KOPT-K1 (cell line): ENCODE results near the gene HOXC9.

Experiments used
- H3K27ac ChIP-seq: fragments of 200-600 bp; sonication (generic); 2 replicates; pipeline ENCODE4 v1.5.1; 2016; ENCODE audit warnings: antibody characterized with exemption, mild to moderate bottlenecking, low read depth, low read length; ENCODE audit not compliant: poor library complexity, severe bottlenecking
- H3K36me3 ChIP-seq: fragments of 200-600 bp; sonication (generic); 2 replicates; pipeline ENCODE4 v1.5.1; 2017; ENCODE audit warnings: antibody characterized with exemption, mild to moderate bottlenecking, low read length, moderate library complexity; ENCODE audit not compliant: insufficient read depth
- H3K9me3 ChIP-seq: fragments of 200-600 bp; sonication (generic); 2 replicates; pipeline ENCODE4 v1.5.1; 2017; ENCODE audit warnings: antibody characterized with exemption, low read length, mild to moderate bottlenecking; ENCODE audit not compliant: insufficient read depth, poor library complexity, severe bottlenecking

The HOXC9 gene

DNA sequence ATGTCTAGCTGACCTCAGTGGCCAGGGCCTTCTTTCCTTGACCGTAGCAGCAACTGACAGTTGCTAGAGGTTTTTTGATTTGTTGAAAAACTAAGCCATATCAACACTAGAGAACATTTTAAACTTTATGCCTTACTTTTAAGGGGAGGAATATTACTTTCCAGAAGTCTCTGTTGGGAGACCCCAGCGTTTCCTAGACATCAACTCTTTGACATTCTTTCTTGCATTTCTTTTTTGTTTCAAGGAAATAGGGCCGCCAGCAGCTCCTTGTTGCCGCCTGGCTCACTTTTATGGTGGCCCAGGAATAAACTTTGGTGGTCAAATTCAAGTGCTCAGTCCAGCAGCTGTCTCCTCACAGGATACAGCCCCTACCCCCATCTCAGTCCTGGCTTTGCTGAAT lies 29.5 kb upstream of the HOXC9 start:
- no peak overlapping the region for H3K27ac ChIP-seq

DNA sequence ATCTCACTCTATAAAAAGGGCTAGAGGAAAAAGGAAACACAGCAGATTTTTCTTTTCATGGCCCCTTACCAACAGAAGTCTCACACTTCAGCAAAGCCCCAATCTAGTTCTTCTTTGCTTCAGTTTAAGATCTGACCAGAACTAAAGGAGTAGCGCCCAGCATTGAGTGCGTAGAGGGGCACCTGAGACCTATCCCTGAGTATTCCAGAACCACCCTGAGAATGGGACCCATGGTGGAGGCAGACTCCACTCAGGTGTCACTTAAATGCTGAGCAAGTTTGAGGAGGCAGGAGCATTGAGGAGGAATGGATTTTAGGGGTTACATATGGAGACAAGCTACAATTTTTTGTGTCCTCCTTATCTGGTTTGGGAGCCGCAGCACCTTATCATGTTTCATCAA lies 28.8 kb upstream of the HOXC9 start:
- Histone ChIP-seq H3K9me3 (no peaks in the 10 kb centered on the region), H3K27ac (no peak overlapping the region), H3K36me3 (no peaks in the 10 kb centered on the region)

More for the DNA sequence above, 29.5 kb upstream of the HOXC9 start:
- Histone ChIP-seq H3K9me3 (no peaks in the 10 kb centered on the region), H3K36me3 (no peaks in the 10 kb centered on the region)

DNA sequence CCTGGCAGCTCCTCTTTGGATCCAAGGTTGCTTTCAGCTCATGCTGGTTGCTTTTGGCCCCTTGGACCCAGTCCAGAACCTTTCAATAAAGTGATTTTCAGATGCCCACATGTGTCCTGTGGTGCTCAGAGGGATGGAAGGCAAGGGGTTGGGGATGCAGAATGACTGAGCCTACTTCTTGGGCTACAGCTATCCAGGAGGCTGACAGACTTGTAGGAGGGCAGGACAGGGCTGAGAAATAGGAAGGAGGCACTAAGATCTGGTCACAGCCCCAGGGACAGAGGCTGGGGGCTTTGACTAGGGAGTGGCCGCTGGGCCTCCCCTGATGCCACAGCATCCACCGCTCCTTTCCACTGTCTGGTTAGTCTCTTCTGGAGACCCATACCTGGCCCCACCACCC lies 28.3 kb upstream of the HOXC9 start:
- H3K27ac ChIP-seq: no peak overlapping the region
- no peaks in the 10 kb centered on the region for H3K36me3 ChIP-seq
- H3K9me3 ChIP-seq: no peaks in the 10 kb centered on the region

GRCh38 chr12:53972152-53972702 lies 27.7 kb upstream of the HOXC9 start:
- Histone ChIP-seq H3K9me3 (no peaks in the 10 kb centered on the region), H3K36me3 (no peaks in the 10 kb centered on the region), H3K27ac (no peak overlapping the region)

DNA sequence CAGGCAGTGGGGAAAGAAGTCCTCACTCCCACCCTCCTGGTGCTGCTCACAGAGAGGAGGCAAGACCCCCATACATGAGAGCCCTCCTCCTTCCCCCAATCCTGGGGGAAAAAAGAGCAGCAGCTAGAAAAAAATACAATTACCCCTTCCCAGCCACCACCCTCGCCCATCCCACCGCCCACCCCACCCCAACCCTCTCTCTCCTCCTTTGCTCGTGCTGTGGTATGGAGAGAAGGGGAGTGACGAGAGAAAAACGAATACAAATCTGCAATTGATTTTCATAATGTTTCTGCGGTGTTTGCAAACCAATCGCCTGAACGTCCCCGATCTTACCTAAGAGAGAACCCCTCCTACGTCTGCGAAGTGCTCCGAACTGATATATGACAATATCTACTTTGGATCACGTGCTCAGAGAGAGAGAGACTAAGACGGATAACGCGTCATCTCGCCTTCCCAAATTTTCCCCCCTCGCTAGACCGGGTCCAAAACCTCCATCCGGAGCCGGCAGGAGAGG lies 27.2 kb upstream of the HOXC9 start, which contains the start of gene HOXC11:
Gene HOXC11 (plus strand): TSS at position 405 of the 514 bp plus-strand sequence. CDS start 116 bp downstream, outside the sequence.
- H3K9me3 ChIP-seq: no peaks in the 10 kb centered on the region
- H3K27ac ChIP-seq: no peak within 1 kb of the TSS

DNA sequence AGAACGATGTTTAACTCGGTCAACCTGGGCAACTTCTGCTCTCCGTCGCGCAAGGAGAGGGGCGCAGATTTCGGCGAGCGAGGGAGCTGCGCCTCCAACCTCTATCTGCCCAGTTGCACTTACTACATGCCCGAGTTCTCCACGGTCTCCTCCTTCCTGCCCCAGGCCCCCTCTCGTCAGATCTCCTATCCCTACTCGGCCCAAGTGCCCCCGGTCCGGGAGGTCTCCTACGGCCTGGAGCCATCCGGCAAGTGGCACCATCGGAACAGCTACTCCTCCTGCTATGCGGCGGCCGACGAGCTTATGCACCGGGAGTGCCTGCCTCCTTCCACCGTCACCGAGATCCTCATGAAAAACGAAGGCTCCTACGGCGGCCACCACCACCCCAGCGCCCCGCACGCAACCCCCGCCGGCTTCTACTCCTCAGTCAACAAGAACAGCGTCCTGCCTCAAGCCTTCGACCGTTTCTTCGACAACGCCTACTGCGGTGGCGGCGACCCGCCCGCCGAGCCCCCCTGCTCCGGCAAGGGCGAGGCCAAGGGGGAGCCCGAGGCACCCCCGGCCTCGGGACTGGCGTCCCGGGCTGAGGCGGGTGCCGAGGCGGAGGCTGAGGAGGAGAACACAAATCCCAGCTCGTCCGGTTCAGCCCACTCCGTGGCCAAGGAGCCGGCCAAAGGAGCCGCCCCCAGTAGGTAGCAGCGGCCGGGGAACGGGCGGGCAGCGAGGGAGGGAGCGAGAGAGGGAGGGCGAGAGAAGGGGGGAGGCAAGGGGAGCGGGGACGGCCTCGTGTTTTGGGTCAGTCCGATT lies 26.5 kb upstream of the HOXC9 start:
- H3K36me3 ChIP-seq: no peaks in the 10 kb centered on the region
- H3K9me3 ChIP-seq: no peaks in the 10 kb centered on the region
- no peak overlapping the region for H3K27ac ChIP-seq

More for the DNA sequence above, 27.2 kb upstream of the HOXC9 start, which contains the start of gene HOXC11:
- no peaks in the 10 kb centered on the region for H3K36me3 ChIP-seq

DNA sequence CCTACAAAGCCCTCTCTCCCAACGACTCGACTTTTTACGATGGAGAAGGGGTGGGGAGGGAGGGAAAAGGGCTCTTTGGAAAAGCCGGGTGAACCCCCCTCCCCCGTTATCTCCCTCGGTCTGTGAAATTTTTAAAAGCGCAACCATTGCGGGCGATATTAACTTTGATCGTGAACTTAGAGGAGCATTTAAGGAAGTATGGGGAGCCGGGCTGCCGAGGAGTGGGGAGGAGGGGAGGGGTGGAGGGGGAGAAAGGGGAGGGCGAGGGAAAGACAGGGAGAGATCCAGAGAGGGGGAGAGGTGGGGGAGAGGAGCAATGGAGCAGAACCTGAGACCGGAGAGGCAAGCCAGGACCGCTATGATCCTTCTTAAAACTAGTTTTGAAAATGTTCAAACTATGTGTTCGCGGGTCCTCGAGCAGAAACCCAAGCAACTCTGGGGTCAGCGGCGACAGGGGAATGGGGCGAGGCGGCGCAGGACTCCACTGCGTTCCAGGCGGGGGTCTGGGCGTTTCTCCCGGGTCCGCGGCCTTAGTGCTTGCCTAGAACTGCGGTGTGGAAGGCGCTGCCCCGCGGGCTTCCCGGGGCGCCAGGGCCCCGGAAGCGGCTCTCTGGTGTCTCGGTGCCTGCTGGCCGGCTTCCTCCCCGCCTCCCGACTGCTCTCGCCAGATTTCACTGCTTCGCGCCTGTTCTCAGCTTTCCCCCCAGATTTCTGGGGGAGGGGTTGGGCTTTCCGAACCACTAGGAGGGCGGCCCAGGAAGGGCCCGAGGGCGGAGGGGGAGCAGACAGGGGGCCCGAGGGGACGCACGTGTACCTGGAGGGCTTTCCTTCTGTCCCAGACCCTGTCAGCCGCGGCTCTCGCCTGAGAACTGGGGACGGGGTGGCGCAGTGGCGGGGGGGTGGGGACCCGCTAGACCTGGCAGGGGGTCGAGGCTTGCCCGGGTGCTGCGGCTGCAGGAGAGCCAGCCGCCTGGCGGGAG lies 25.6 kb upstream of the HOXC9 start, which contains the start of gene HOTAIR:
Gene HOTAIR (minus strand): TSS at position 871 of the 980 bp plus-strand sequence.
- Histone ChIP-seq H3K36me3 (no peaks in the 10 kb centered on the region), H3K27ac (no peak within 1 kb of the TSS)

DNA sequence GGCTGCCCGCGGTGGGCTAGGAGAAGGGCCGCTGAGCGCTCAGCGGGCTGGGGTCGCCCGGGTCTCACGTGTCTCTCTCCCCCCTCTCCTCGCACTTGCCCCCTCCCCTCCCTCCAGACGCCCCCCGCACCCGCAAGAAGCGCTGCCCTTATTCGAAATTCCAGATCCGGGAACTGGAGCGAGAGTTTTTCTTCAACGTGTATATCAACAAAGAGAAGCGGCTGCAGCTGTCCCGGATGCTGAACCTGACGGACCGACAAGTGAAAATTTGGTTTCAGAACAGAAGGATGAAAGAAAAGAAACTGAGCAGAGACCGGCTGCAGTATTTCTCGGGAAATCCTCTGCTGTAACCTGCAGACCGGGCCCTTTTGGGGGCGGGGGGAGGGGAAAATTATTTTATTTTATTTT lies 24.9 kb upstream of the HOXC9 start:
- Histone ChIP-seq H3K27ac (no peak overlapping the region), H3K9me3 (no peaks in the 10 kb centered on the region), H3K36me3 (no peaks in the 10 kb centered on the region)

More for the DNA sequence above, 25.6 kb upstream of the HOXC9 start, which contains the start of gene HOTAIR:
- H3K9me3 ChIP-seq: no peaks in the 10 kb centered on the region

GRCh38 chr12:53975479-53976152 lies 24.3 kb upstream of the HOXC9 start:
- H3K9me3 ChIP-seq: no peaks in the 10 kb centered on the region
- no peaks in the 10 kb centered on the region for H3K36me3 ChIP-seq
- H3K27ac ChIP-seq: no peak overlapping the region

GRCh38 chr12:53976172-53976822 lies 23.7 kb upstream of the HOXC9 start:
- Histone ChIP-seq H3K9me3 (no peaks in the 10 kb centered on the region), H3K27ac (no peak overlapping the region), H3K36me3 (no peaks in the 10 kb centered on the region)

DNA sequence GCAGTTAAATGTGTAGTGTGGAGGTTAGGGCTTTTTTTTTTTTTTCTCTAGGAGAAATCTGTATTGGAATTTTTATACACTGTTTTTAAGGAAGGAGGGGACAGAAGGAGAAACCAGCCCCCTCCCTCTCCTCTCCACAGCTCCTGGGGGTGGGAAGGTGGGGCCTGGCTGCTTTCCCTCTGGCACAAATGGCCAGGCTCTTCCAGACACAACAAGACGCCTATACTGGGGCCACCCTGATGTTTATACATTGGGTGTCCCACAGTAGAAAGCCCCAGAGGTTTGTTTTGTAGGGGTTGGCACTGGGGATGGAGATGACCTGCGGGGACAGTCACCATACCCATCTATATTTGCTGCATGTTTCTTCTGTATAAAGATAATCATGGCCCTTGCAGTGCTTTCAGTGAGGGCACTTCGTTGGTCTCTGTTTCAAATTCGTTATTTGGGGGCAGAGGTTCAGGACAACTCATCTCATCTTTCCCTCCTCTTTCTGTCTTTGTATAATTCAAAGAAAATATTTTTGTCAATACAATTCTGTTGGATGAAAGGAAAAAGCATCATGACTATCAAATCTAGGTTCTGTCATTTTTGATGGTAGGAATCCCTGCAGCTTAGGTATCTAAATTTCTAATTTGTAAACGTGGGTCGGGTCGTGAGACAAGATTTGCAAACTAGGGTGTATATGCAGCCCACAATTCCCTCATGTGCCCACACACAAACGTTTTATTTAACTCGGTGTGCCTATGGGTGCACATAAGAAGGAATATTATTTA lies 23.0 kb upstream of the HOXC9 start:
- H3K27ac ChIP-seq: no peak overlapping the region
- no peaks in the 10 kb centered on the region for H3K36me3 ChIP-seq
- H3K9me3 ChIP-seq: no peaks in the 10 kb centered on the region

DNA sequence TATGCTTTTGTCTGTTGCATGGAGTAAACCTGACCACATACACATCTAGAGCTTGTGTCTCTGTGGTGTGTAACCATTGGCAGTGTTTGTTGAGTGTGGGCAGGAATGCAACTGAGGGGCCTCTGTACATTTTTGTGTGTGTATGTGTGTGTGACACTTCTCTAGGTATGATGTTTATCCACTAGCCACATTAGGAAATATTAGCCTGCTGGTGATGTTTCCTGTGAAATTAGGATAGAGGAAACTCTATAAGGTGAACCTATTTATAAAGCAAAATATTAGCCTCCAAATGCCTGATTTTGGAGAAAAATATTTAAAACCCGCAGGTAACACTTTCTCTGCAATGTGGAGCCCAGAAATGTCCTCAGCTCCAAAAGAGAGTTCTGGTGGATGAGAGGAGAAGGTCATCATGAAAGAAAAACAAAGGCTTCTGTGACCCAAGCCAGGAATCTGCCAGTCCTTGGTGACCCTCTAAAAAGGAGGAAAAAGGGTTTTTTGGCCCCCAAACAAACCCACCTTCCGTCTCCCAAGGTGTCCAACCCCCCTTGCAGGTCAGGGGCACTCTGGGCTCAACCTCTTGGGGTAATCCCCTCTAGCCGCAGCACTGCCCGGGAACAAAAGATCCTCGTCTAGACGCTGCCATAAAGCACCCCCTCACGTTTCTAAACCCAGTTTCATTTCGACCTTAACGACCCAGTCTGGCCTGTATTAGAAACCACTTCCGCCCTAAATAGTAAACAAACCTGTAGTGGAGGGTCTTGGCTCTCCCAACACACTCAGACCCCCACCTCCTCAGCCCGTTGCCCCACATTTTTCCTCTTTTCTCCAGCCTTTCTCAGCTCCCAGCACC lies 22.1 kb upstream of the HOXC9 start:
- no peaks in the 10 kb centered on the region for H3K9me3 ChIP-seq
- no peaks in the 10 kb centered on the region for H3K36me3 ChIP-seq
- H3K27ac ChIP-seq: no peak overlapping the region
